Measurements from ENCODE around the gene SPTBN1.

- no peak for TF ChIP-seq EZH2 (IDR thresholded peaks at IDR 0.05; ENCODE audit: borderline replicate concordance, low read length)
- no peak for TF ChIP-seq CTCF (IDR thresholded peaks at IDR 0.05; ENCODE audit: low read length)
Measured at GRCh38 chr2:54416938-54417337, 39.2 kb upstream of the SPTBN1 start.

Data from OCI-LY1 (cell line).